OCI-LY3 (cell line): ENCODE data around the gene SOCS7.

Experiments
- CTCF ChIP-seq: fragments of 200-600, 300-600 bp; sonication (generic); IDR thresholded peaks from 2 replicates; pipeline ENCODE4 v1.5.1; 2014; ENCODE audit warnings: antibody characterized with exemption, low read length, low read depth
- EZH2phosphoT487 ChIP-seq: fragments of 200-600 bp; shearing (Covaris generic); IDR thresholded peaks from 2 replicates; pipeline ENCODE4 v1.6.1; 2018; ENCODE audit warnings: antibody characterized with exemption, mixed run types, low read depth

GRCh38 chr17:38325221-38325851 is 26.3 kb upstream of the SOCS7 start:
- TF ChIP-seq CTCF = no peak
- TF ChIP-seq EZH2phosphoT487 = no peak
